Tibial nerve (tissue), 4 donors: ENCODE measurements around the gene TMX3.

ENCODE experiments used
- CTCF ChIP-seq, 5 experiments: fragments of 200-600 bp in 3 of 5; fragments of 450-650 bp in 2 of 5; sonication (generic) in 3 of 5; IDR thresholded peaks; one replicate each; pipeline ENCODE4 v1.5.1; 2016 to 2019; ENCODE audit warnings: antibody characterized with exemption in 5 of 5, mild to moderate bottlenecking in 3 of 5, moderate library complexity in 2 of 5
- EP300 ChIP-seq, 2 donors: sonication (generic); formaldehyde crosslinking; IDR thresholded peaks; one replicate each; pipeline ENCODE4 v1.6.1; 2017; ENCODE audit warnings: antibody characterized with exemption in 2 of 2, mild to moderate bottlenecking in 1 of 2
- POLR2A ChIP-seq, 2 donors: fragments of 450-650 bp; IDR thresholded peaks; one replicate each; pipeline ENCODE4 v1.6.1; 2017; ENCODE audit warnings: antibody characterized with exemption in 2 of 2, mild to moderate bottlenecking in 2 of 2, moderate library complexity in 2 of 2

- TF ChIP-seq CTCF (IDR thresholded peaks at IDR 0.05), result no peak
- TF ChIP-seq POLR2A (IDR thresholded peaks at IDR 0.05), result no peak
- no peak for TF ChIP-seq EP300 (IDR thresholded peaks at IDR 0.05)
Measured at GRCh38 chr18:68763083-68763482, 48.2 kb upstream of the TMX3 start.
